Endodermal cell (in vitro differentiated cells): ENCODE data around the gene PTPRN2. TPM values are rescaled to one million over a fixed set of nuclear protein-coding genes. Genes with fewer than 3 reads are reported as not detected.

ENCODE experiments used
- DNase-seq: peaks from one replicate; pipeline ENCODE4 v3.0.0-alpha.2; 2017
- H3K27ac ChIP-seq: 2 replicates; pipeline ENCODE4 v1.5.1; 2013; ENCODE audit warnings: mild to moderate bottlenecking, low read depth, low read length, moderate library complexity
- H3K27me3 ChIP-seq: 2 replicates; pipeline ENCODE4 v1.6.1; 2013; ENCODE audit warnings: mild to moderate bottlenecking, low read length, moderate library complexity; ENCODE audit not compliant: insufficient read depth, control insufficient read depth, poor library complexity, severe bottlenecking
- H3K36me3 ChIP-seq: 2 replicates; pipeline ENCODE4 v1.7.0; 2013; ENCODE audit warnings: mild to moderate bottlenecking, low read length, moderate library complexity; ENCODE audit not compliant: control insufficient read depth, insufficient read depth
- H3K4me1 ChIP-seq: one replicate; pipeline ENCODE4 v1.7.0; 2013; ENCODE audit warnings: low read length; ENCODE audit not compliant: control insufficient read depth, insufficient read depth
- H3K4me3 ChIP-seq: 2 replicates; pipeline ENCODE4 v1.5.1; 2013; ENCODE audit warnings: mild to moderate bottlenecking, low read length, moderate library complexity
- H3K9ac ChIP-seq: 2 replicates; pipeline ENCODE4 v1.6.1; 2013; ENCODE audit warnings: mild to moderate bottlenecking, low read length, moderate library complexity; ENCODE audit not compliant: poor library complexity, severe bottlenecking; ENCODE audit errors: extremely low read depth
- H3K9me3 ChIP-seq: 2 replicates; pipeline ENCODE4 v1.6.1; 2013; ENCODE audit warnings: mild to moderate bottlenecking, low read length, moderate library complexity; ENCODE audit not compliant: control insufficient read depth
- H3K27ac Mint-ChIP-seq: 2 replicates; pipeline ENCODE4 v1.8.0; 2020; ENCODE audit warnings: mixed read lengths
- H3K27me3 Mint-ChIP-seq: 2 replicates; pipeline ENCODE4 v1.8.0; 2021; ENCODE audit warnings: mild to moderate bottlenecking, mixed read lengths; ENCODE audit not compliant: insufficient read depth
- H3K36me3 Mint-ChIP-seq: 2 replicates; pipeline ENCODE4 v1.8.0; 2020; ENCODE audit warnings: low read depth, mixed read lengths
- H3K4me1 Mint-ChIP-seq: 2 replicates; pipeline ENCODE4 v1.8.0; 2020; ENCODE audit warnings: mixed read lengths
- H3K4me3 Mint-ChIP-seq: 2 replicates; pipeline ENCODE4 v1.8.0; 2020; ENCODE audit warnings: mild to moderate bottlenecking, moderate library complexity, mixed read lengths
- H3K9me3 Mint-ChIP-seq: 2 replicates; pipeline ENCODE4 v1.8.0; 2020; ENCODE audit warnings: mild to moderate bottlenecking, mixed read lengths
- CTCF ChIP-seq: fragments of 200-600 bp; sonication (generic); conservative IDR thresholded peaks from 2 replicates; pipeline ENCODE4 v1.5.0; 2021; ENCODE audit warnings: antibody characterized with exemption, mild to moderate bottlenecking
- WGBS, 2 experiments: methylation state at CpG; one replicate each; pipeline versions ENCODE4 v1.1.5 to v1.1.7; 2013; ENCODE audit warnings: missing lambda C conversion rate in 2 of 2, mixed read lengths in 1 of 2; ENCODE audit not compliant: insufficient coverage in 1 of 2, insufficient read length in 1 of 2; 5-methylcytosine and 5-hydroxymethylcytosine counted together
- total RNA-seq, 2 donors: library from RNA; stranded (reverse); fragmentation: NEBNext Ultra II Directional in 1 of 2; extraction: Animal tissue kit (Norgen Biotek cat#: 25700) in 1 of 2; gene quantifications; 2 replicates in 1 of 2; 3 replicates in 1 of 2; pipeline ENCODE4 v1.2.1, GENCODE V29; 2021

PTPRN2 gene
- total RNA-seq, 2 donors from 2014 or later, result 0.69 to 1.2 TPM

GRCh38 chr7:157784041-157784835 lies 803.4 kb downstream of the PTPRN2 start:
- Mint-ChIP-seq H3K4me3 (no peak overlapping the region), H3K27ac (no peak overlapping the region), H3K36me3 (no peaks in the 10 kb centered on the region), H3K4me1 (no peaks in the 10 kb centered on the region), H3K9me3 (no peaks in the 10 kb centered on the region), H3K27me3 (no peaks in the 10 kb centered on the region)
- TF ChIP-seq CTCF, result no peak
- Histone ChIP-seq H3K9me3 (peaks cover 56% of the 10 kb centered on the region), H3K36me3 (no peaks in the 10 kb centered on the region), H3K27ac (no peak overlapping the region), H3K4me3 (no peak overlapping the region), H3K27me3 (no peaks in the 10 kb centered on the region), H3K4me1 (no peaks in the 10 kb centered on the region), H3K9ac (no peak overlapping the region)
- 77 to 92% methylated on average over 11 to 27 of the region's 27 CpGs for WGBS, 2 experiments
- no peak for DNase-seq

GRCh38 chr7:157782041-157782440 lies 805.6 kb downstream of the PTPRN2 start:
- Histone ChIP-seq H3K4me1 (no peaks in the 10 kb centered on the region), H3K9ac (no peak overlapping the region), H3K27me3 (no peaks in the 10 kb centered on the region), H3K4me3 (no peak overlapping the region), H3K36me3 (no peaks in the 10 kb centered on the region), H3K9me3 (peaks cover 68% of the 10 kb centered on the region), H3K27ac (no peak overlapping the region)
- Mint-ChIP-seq H3K9me3 (no peaks in the 10 kb centered on the region), H3K4me3 (no peak overlapping the region), H3K4me1 (no peaks in the 10 kb centered on the region), H3K36me3 (no peaks in the 10 kb centered on the region), H3K27me3 (peaks cover 7% of the 10 kb centered on the region), H3K27ac (no peak overlapping the region)
- whole genome bisulfite sequencing, 2 experiments, result 88 to 92% methylated on average over 11 to 12 of the region's 12 CpGs
- no peak for TF ChIP-seq CTCF
- no peak for DNase-seq

- H3K4me1 Mint-ChIP-seq, result no peaks in the 10 kb centered on the region
- no peak for DNase-seq
- H3K4me3 ChIP-seq, result no peak overlapping the region
- no peaks in the 10 kb centered on the region for H3K36me3 Mint-ChIP-seq
- H3K9me3 ChIP-seq, result peaks cover 72% of the 10 kb centered on the region
- WGBS, 2 experiments, result 84% methylated on average over 6 to 15 of the region's 15 CpGs
- H3K27ac Mint-ChIP-seq, result no peak overlapping the region
- H3K36me3 ChIP-seq, result no peaks in the 10 kb centered on the region
- no peaks in the 10 kb centered on the region for H3K27me3 ChIP-seq
- no peaks in the 10 kb centered on the region for H3K9me3 Mint-ChIP-seq
- no peaks in the 10 kb centered on the region for H3K4me1 ChIP-seq
- no peak overlapping the region for H3K27ac ChIP-seq
- TF ChIP-seq CTCF, result no peak
- no peak overlapping the region for H3K9ac ChIP-seq
- H3K27me3 Mint-ChIP-seq, result peaks cover 17% of the 10 kb centered on the region
- no peak overlapping the region for H3K4me3 Mint-ChIP-seq
Observed at GRCh38 chr7:157780721-157781120, 806.9 kb downstream of the PTPRN2 start.
